Neural progenitor cell (in vitro differentiated cells): Measurements from ENCODE around the gene PRKCE. TPM values are rescaled to one million over a fixed set of nuclear protein-coding genes. Genes with fewer than 3 reads are reported as not detected.

Experiments
- DNase-seq: peaks from one replicate; pipeline ENCODE4 v3.0.0-alpha.2; 2016; ENCODE audit warnings: low spot score
- H2AFZ ChIP-seq: fragments of 200-600 bp; sonication (generic); replicated peaks from 2 replicates; pipeline ENCODE4 v1.6.1; 2016; ENCODE audit warnings: antibody characterized with exemption
- H3F3A ChIP-seq: fragments of 200-600 bp; sonication (generic); 2 replicates; pipeline ENCODE4 v1.6.1; 2016; ENCODE audit warnings: antibody characterized with exemption, low read depth
- H3K27ac ChIP-seq: fragments of 200-600 bp; sonication (generic); 2 replicates; pipeline ENCODE4 v1.5.1; 2016; ENCODE audit warnings: mild to moderate bottlenecking
- H3K27me3 ChIP-seq: fragments of 200-600 bp; sonication (generic); 2 replicates; pipeline ENCODE4 v1.6.1; 2016; ENCODE audit warnings: mild to moderate bottlenecking, moderate library complexity
- H3K36me3 ChIP-seq: fragments of 200-600 bp; sonication (generic); 2 replicates; pipeline ENCODE4 v1.5.1; 2016
- H3K4me1 ChIP-seq: fragments of 200-600 bp; sonication (generic); 2 replicates; pipeline ENCODE4 v1.6.1; 2016; ENCODE audit warnings: mixed run types
- H3K4me2 ChIP-seq: fragments of 200-600 bp; sonication (generic); 2 replicates; pipeline ENCODE4 v1.6.1; 2016
- H3K4me3 ChIP-seq: fragments of 200-600 bp; sonication (generic); 2 replicates; pipeline ENCODE4 v1.5.1; 2016
- H3K79me2 ChIP-seq: fragments of 200-600 bp; sonication (generic); 2 replicates; pipeline ENCODE4 v1.6.1; 2016; ENCODE audit warnings: low read depth
- H3K9ac ChIP-seq: fragments of 200-600 bp; sonication (generic); 2 replicates; pipeline ENCODE4 v1.6.1; 2016
- H3K9me3 ChIP-seq: fragments of 200-600 bp; sonication (generic); 2 replicates; pipeline ENCODE4 v1.5.1; 2016; ENCODE audit warnings: low read depth
- H4K20me1 ChIP-seq: fragments of 200-600 bp; sonication (generic); 2 replicates; pipeline ENCODE4 v1.6.1; 2016; ENCODE audit warnings: low read depth
- H3K27ac Mint-ChIP-seq: 3 replicates; pipeline ENCODE4 v1.8.0; 2021; ENCODE audit warnings: mixed read lengths
- H3K27me3 Mint-ChIP-seq: 2 replicates; pipeline ENCODE4 v1.8.0; 2022; ENCODE audit warnings: low read depth, mild to moderate bottlenecking, inconsistent platforms, moderate library complexity, mixed read lengths; ENCODE audit not compliant: insufficient read depth
- H3K36me3 Mint-ChIP-seq: 3 replicates; pipeline ENCODE4 v1.8.0; 2021; ENCODE audit warnings: mixed read lengths
- H3K4me1 Mint-ChIP-seq: 3 replicates; pipeline ENCODE4 v1.8.0; 2021; ENCODE audit warnings: mixed read lengths
- H3K4me3 Mint-ChIP-seq: 3 replicates; pipeline ENCODE4 v1.8.0; 2021; ENCODE audit warnings: mild to moderate bottlenecking, moderate library complexity, mixed read lengths
- H3K9me3 Mint-ChIP-seq: 3 replicates; pipeline ENCODE4 v1.8.0; 2020; ENCODE audit warnings: mixed read lengths
- CTCF ChIP-seq: fragments of 200-600 bp; sonication (generic); IDR thresholded peaks from 2 replicates; pipeline ENCODE4 v1.5.1; 2017; ENCODE audit warnings: antibody characterized with exemption, mild to moderate bottlenecking
- EZH2 ChIP-seq: fragments of 200-600 bp; sonication (generic); IDR thresholded peaks from 2 replicates; pipeline ENCODE4 v1.6.1; 2017; ENCODE audit warnings: antibody characterized with exemption, mild to moderate bottlenecking, moderate library complexity
- EZH2phosphoT487 ChIP-seq: fragments of 200-600 bp; sonication (generic); IDR thresholded peaks from 2 replicates; pipeline ENCODE4 v1.6.1; 2017; ENCODE audit warnings: antibody characterized with exemption
- total RNA-seq: library from RNA; depleted of rRNA; stranded (reverse); fragments of >200 nt; gene quantifications from 2 replicates; pipeline ENCODE4 v1.2.3, GENCODE V29; 2015; ENCODE audit warnings: low replicate concordance

PRKCE gene
- total RNA-seq, 1 donor from 2014 or later: 4.1 TPM

- H3K4me1 Mint-ChIP-seq: no peaks in the 10 kb centered on the region
- Histone ChIP-seq H3K4me2 (no peak overlapping the region), H3K9ac (no peak overlapping the region), H3K4me1 (no peaks in the 10 kb centered on the region), H3K9me3 (no peaks in the 10 kb centered on the region), H3K27ac (no peak overlapping the region), H3K4me3 (no peak overlapping the region), H3F3A (no peaks in the 10 kb centered on the region), H3K79me2 (no peaks in the 10 kb centered on the region), H2AFZ (no peak overlapping the region), H4K20me1 (no peaks in the 10 kb centered on the region), H3K36me3 (no peaks in the 10 kb centered on the region), H3K27me3 (no peaks in the 10 kb centered on the region)
- no peaks in the 10 kb centered on the region for H3K27me3 Mint-ChIP-seq
- no peak overlapping the region for H3K27ac Mint-ChIP-seq
- no peaks in the 10 kb centered on the region for H3K36me3 Mint-ChIP-seq
- H3K4me3 Mint-ChIP-seq: no peak overlapping the region
- DNase-seq: no peak
- no peak for TF ChIP-seq EZH2phosphoT487
- no peak for TF ChIP-seq CTCF
- TF ChIP-seq EZH2: no peak
- no peaks in the 10 kb centered on the region for H3K9me3 Mint-ChIP-seq
These were observed 10.4 kb downstream of the PRKCE start for GRCh38 chr2:45661828-45662227.

GRCh38 chr2:45664635-45665261 is 13.3 kb downstream of the PRKCE start:
- Histone ChIP-seq H3K4me1 (no peaks in the 10 kb centered on the region), H3K4me3 (no peak overlapping the region), H3K27me3 (no peaks in the 10 kb centered on the region), H3K4me2 (no peak overlapping the region), H4K20me1 (no peaks in the 10 kb centered on the region), H3K27ac (no peak overlapping the region), H3F3A (no peaks in the 10 kb centered on the region), H3K9me3 (no peaks in the 10 kb centered on the region), H3K79me2 (no peaks in the 10 kb centered on the region), H3K9ac (no peak overlapping the region), H3K36me3 (no peaks in the 10 kb centered on the region), H2AFZ (no peak overlapping the region)
- no peak for TF ChIP-seq EZH2
- no peak for TF ChIP-seq CTCF
- TF ChIP-seq EZH2phosphoT487: no peak
- Mint-ChIP-seq H3K4me3 (no peak overlapping the region), H3K27me3 (no peaks in the 10 kb centered on the region), H3K27ac (no peak overlapping the region), H3K9me3 (no peaks in the 10 kb centered on the region), H3K36me3 (no peaks in the 10 kb centered on the region), H3K4me1 (peaks cover 3% of the 10 kb centered on the region)
- DNase-seq: no peak

- Histone ChIP-seq H3K27ac (no peak overlapping the region), H3K9me3 (no peaks in the 10 kb centered on the region), H3K36me3 (no peaks in the 10 kb centered on the region), H3K4me1 (no peaks in the 10 kb centered on the region), H3K4me2 (no peak overlapping the region), H3F3A (no peaks in the 10 kb centered on the region), H2AFZ (no peak overlapping the region), H3K27me3 (no peaks in the 10 kb centered on the region), H3K4me3 (no peak overlapping the region), H3K9ac (no peak overlapping the region), H4K20me1 (no peaks in the 10 kb centered on the region), H3K79me2 (no peaks in the 10 kb centered on the region)
- H3K4me1 Mint-ChIP-seq: peaks cover 3% of the 10 kb centered on the region
- TF ChIP-seq EZH2 (no peak), CTCF (no peak), EZH2phosphoT487 (no peak)
- H3K4me3 Mint-ChIP-seq: no peak overlapping the region
- DNase-seq: no peak
- H3K9me3 Mint-ChIP-seq: no peaks in the 10 kb centered on the region
- no peaks in the 10 kb centered on the region for H3K36me3 Mint-ChIP-seq
- no peak overlapping the region for H3K27ac Mint-ChIP-seq
- peaks cover 2% of the 10 kb centered on the region for H3K27me3 Mint-ChIP-seq
These were observed 17.0 kb downstream of the PRKCE start for GRCh38 chr2:45668509-45668908.
